ENCODE results near the gene ARIH1. TPM values are rescaled to one million over a fixed set of nuclear protein-coding genes. Genes with fewer than 3 reads are reported as not detected.
A peak's percentile ranks its signal among the peaks of the same experiment; 100 is the strongest.
"Not testable (repeated sequence)": the region's sequence is repeated elsewhere in the genome, so short reads cannot be mapped to it uniquely, and the experiment has no call there.

The ARIH1 gene
- total and polyA plus RNA-seq, 2 experiments from 2014 or later: 24.5 to 29.5 TPM

- H3K36me3 ChIP-seq (ENCODE audit: low read depth): no peaks in the 10 kb centered on the region; the same call in 1 of the 2 replicates
- H3K9me2 ChIP-seq (ENCODE audit: insufficient read depth): no peaks in the 10 kb centered on the region
- H3K4me2 ChIP-seq (ENCODE audit: unreplicated experiment): no peak overlapping the region
- no peak overlapping the region for H3K27ac ChIP-seq
- H3K9me3 ChIP-seq (ENCODE audit: low read depth): no peaks in the 10 kb centered on the region
- peaks cover 5% of the 10 kb centered on the region for H3K4me1 ChIP-seq (ENCODE audit: insufficient read depth)
- in situ Hi-C loops (cut with MboI): loop anchor here (10.0 kb wide), 1 partner anchor 81 kb away; no protein-coding TSS in a partner anchor
- no peak overlapping the region for H2AFZ ChIP-seq
- peaks cover 18% of the 10 kb centered on the region for H3F3A ChIP-seq (ENCODE audit: insufficient read depth)
- no peak for TF ChIP-seq EZH2 (IDR thresholded peaks at IDR 0.05; ENCODE audit: insufficient read depth, poor library complexity, severe bottlenecking)
- no peak for TF ChIP-seq EZH2phosphoT487 (IDR thresholded peaks at IDR 0.05; ENCODE audit: insufficient read depth, low read depth)
- no peak overlapping the region for H3K4me3 ChIP-seq
- no peaks in the 10 kb centered on the region for H3K79me2 ChIP-seq (ENCODE audit: insufficient read depth)
- no peaks in the 10 kb centered on the region for H4K20me1 ChIP-seq (ENCODE audit: insufficient read depth)
- DNase-seq: peak; percentile 8
- 86 to 87% methylated on average over 4 of the region's 4 CpGs for WGBS, 2 experiments (ENCODE audit: low coverage in 1 of 2, low lambda C conversion rate in 2 of 2, missing lambda C conversion rate in 2 of 2)
- no peaks in the 10 kb centered on the region for H3K27me3 ChIP-seq (replicated peaks; ENCODE audit: insufficient read depth)
- no peak overlapping the region for H3K9ac ChIP-seq
Measured at GRCh38 chr15:72593838-72594237, 119.7 kb downstream of the ARIH1 start.

- 2 to 3% methylated on average over 2 of the region's 2 CpGs for WGBS, 2 experiments (ENCODE audit: low coverage in 1 of 2, low lambda C conversion rate in 2 of 2, missing lambda C conversion rate in 2 of 2)
- Histone ChIP-seq H3K27me3 (replicated peaks; ENCODE audit: insufficient read depth) (no peaks in the 10 kb centered on the region), H3K4me2 (ENCODE audit: unreplicated experiment) (no peak overlapping the region), H3F3A (ENCODE audit: insufficient read depth) (peaks cover 9% of the 10 kb centered on the region), H3K27ac (no peak overlapping the region), H3K9me3 (ENCODE audit: low read depth) (no peaks in the 10 kb centered on the region), H3K9ac (no peak overlapping the region), H3K4me3 (no peak overlapping the region), H4K20me1 (ENCODE audit: insufficient read depth) (no peaks in the 10 kb centered on the region), H3K79me2 (ENCODE audit: insufficient read depth) (no peaks in the 10 kb centered on the region), H2AFZ (no peak overlapping the region), H3K36me3 (ENCODE audit: low read depth) (no peaks in the 10 kb centered on the region), H3K4me1 (ENCODE audit: insufficient read depth) (no peaks in the 10 kb centered on the region), H3K9me2 (ENCODE audit: insufficient read depth) (no peaks in the 10 kb centered on the region)
- in situ Hi-C loops (cut with MboI): loop anchor here (10.0 kb wide), 1 partner anchor 75 kb away; no protein-coding TSS in a partner anchor
- DNase-seq: peak; percentile 65
- TF ChIP-seq EZH2phosphoT487 (IDR thresholded peaks at IDR 0.05; ENCODE audit: insufficient read depth, low read depth): no peak
- TF ChIP-seq EZH2 (IDR thresholded peaks at IDR 0.05; ENCODE audit: insufficient read depth, poor library complexity, severe bottlenecking): no peak
Measured at GRCh38 chr15:72599855-72600464, 125.8 kb downstream of the ARIH1 start.

GRCh38 chr15:72604794-72605193, 130.7 kb downstream of the ARIH1 start:
- H3K27me3 ChIP-seq (replicated peaks; ENCODE audit: insufficient read depth): no peaks in the 10 kb centered on the region
- WGBS, 2 experiments (ENCODE audit: low coverage in 1 of 2, low lambda C conversion rate in 2 of 2, missing lambda C conversion rate in 2 of 2): 85 to 90% methylated on average over 4 of the region's 4 CpGs
- no peaks in the 10 kb centered on the region for H3K9me3 ChIP-seq (ENCODE audit: low read depth)
- H3K79me2 ChIP-seq (ENCODE audit: insufficient read depth): no peaks in the 10 kb centered on the region
- no peak overlapping the region for H3K4me2 ChIP-seq (ENCODE audit: unreplicated experiment)
- DNase-seq: peak; percentile 20
- no peak overlapping the region for H2AFZ ChIP-seq
- no peaks in the 10 kb centered on the region for H3F3A ChIP-seq (ENCODE audit: insufficient read depth)
- no peaks in the 10 kb centered on the region for H3K4me1 ChIP-seq (ENCODE audit: insufficient read depth)
- no peak overlapping the region for H3K4me3 ChIP-seq
- no peak overlapping the region for H3K9ac ChIP-seq
- H3K9me2 ChIP-seq (ENCODE audit: insufficient read depth): no peaks in the 10 kb centered on the region
- in situ Hi-C loops (cut with MboI): no loop called here
- no peak overlapping the region for H3K27ac ChIP-seq
- TF ChIP-seq EZH2phosphoT487 (IDR thresholded peaks at IDR 0.05; ENCODE audit: insufficient read depth, low read depth) (no peak), EZH2 (IDR thresholded peaks at IDR 0.05; ENCODE audit: insufficient read depth, poor library complexity, severe bottlenecking) (no peak)
- H3K36me3 ChIP-seq (ENCODE audit: low read depth): no peaks in the 10 kb centered on the region
- H4K20me1 ChIP-seq (ENCODE audit: insufficient read depth): no peaks in the 10 kb centered on the region

DNA sequence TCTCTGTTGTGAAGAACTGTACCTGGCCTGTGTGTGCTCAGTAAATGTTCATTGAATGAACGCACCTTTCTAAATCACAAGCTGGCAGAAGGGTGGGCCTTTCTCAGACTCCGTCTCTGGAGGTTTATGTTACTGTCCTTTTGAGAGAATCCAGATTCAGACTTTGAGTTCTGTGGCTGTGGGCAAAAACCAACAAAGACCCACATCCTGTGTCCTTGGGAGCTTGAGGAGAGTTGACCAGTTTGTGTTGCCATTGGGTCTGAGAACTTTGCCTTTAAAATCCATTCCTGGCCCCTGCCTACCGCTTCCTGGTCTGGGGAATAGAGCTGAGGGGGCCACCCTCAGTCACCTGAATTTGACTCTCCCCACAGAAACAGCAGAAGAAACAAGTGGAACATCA, 134.0 kb downstream of the ARIH1 start:
- H4K20me1 ChIP-seq (ENCODE audit: insufficient read depth); H3K4me3 ChIP-seq; DNase-seq; H3F3A ChIP-seq (ENCODE audit: insufficient read depth); H3K27me3 ChIP-seq (replicated peaks; ENCODE audit: insufficient read depth); H3K79me2 ChIP-seq (ENCODE audit: insufficient read depth); in situ Hi-C loops (cut with MboI); H3K4me1 ChIP-seq (ENCODE audit: insufficient read depth); H3K9me2 ChIP-seq (ENCODE audit: insufficient read depth); H3K9ac ChIP-seq; H3K36me3 ChIP-seq (ENCODE audit: low read depth); H3K4me2 ChIP-seq (ENCODE audit: unreplicated experiment); H2AFZ ChIP-seq; H3K9me3 ChIP-seq (ENCODE audit: low read depth); H3K27ac ChIP-seq: not testable (repeated sequence)
- 96 to 100% methylated on average over 3 of the region's 3 CpGs for WGBS, 2 experiments (ENCODE audit: low coverage in 1 of 2, low lambda C conversion rate in 2 of 2, missing lambda C conversion rate in 2 of 2)

DNA sequence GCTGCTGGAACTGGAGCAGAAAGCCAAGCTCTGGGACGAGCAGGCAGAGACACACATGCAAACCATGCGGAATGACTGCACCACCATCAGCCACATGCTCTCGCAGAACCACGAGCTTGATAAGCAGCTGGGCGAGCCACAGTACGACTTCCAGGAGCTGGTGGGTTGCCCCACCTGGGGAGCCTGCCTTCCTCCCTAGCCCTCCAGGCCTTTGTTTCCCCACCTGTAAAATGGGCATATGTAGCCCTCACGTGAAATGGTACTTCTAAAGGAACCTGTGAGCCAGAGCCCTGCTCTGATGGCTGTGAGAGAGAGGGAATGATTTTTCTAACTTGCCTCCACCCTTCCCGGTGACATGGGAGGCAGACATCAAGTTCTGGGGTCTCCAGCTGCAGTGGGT, 135.7 kb downstream of the ARIH1 start:
- Histone ChIP-seq H3K9ac (no peak overlapping the region), H3K27ac (no peak overlapping the region), H3F3A (ENCODE audit: insufficient read depth) (no peaks in the 10 kb centered on the region)

GRCh38 chr15:72612324-72612723, 138.2 kb downstream of the ARIH1 start:
- H3K27me3 ChIP-seq (replicated peaks; ENCODE audit: insufficient read depth); DNase-seq; H3K79me2 ChIP-seq (ENCODE audit: insufficient read depth); H3K9ac ChIP-seq; H3K4me1 ChIP-seq (ENCODE audit: insufficient read depth); H3K27ac ChIP-seq; H3K36me3 ChIP-seq (ENCODE audit: low read depth); H3K4me3 ChIP-seq; H3K9me2 ChIP-seq (ENCODE audit: insufficient read depth); H3K4me2 ChIP-seq (ENCODE audit: unreplicated experiment); H4K20me1 ChIP-seq (ENCODE audit: insufficient read depth); in situ Hi-C loops (cut with MboI); H3K9me3 ChIP-seq (ENCODE audit: low read depth); H3F3A ChIP-seq (ENCODE audit: insufficient read depth); H2AFZ ChIP-seq: not testable (repeated sequence)
- WGBS, 2 experiments (ENCODE audit: low coverage in 1 of 2, low lambda C conversion rate in 2 of 2, missing lambda C conversion rate in 2 of 2): 53 to 75% methylated on average over 3 of the region's 3 CpGs

More for the DNA sequence above, 135.7 kb downstream of the ARIH1 start:
- TF ChIP-seq EZH2 (IDR thresholded peaks at IDR 0.05; ENCODE audit: insufficient read depth, poor library complexity, severe bottlenecking) (no peak), EZH2phosphoT487 (IDR thresholded peaks at IDR 0.05; ENCODE audit: insufficient read depth, low read depth) (no peak)
- no peak overlapping the region for H2AFZ ChIP-seq
- DNase-seq: no peak
- H3K4me2 ChIP-seq (ENCODE audit: unreplicated experiment): no peak overlapping the region
- no peak overlapping the region for H3K4me3 ChIP-seq
- 54 to 57% methylated on average over 8 of the region's 8 CpGs for WGBS, 2 experiments (ENCODE audit: low coverage in 1 of 2, low lambda C conversion rate in 2 of 2, missing lambda C conversion rate in 2 of 2)
- H3K9me2 ChIP-seq (ENCODE audit: insufficient read depth): no peaks in the 10 kb centered on the region
- H3K4me1 ChIP-seq (ENCODE audit: insufficient read depth): no peaks in the 10 kb centered on the region
- H3K36me3 ChIP-seq (ENCODE audit: low read depth): no peaks in the 10 kb centered on the region
- H3K27me3 ChIP-seq (replicated peaks; ENCODE audit: insufficient read depth): no peaks in the 10 kb centered on the region
- H3K9me3 ChIP-seq (ENCODE audit: low read depth): no peaks in the 10 kb centered on the region
- no peaks in the 10 kb centered on the region for H4K20me1 ChIP-seq (ENCODE audit: insufficient read depth)
- no peaks in the 10 kb centered on the region for H3K79me2 ChIP-seq (ENCODE audit: insufficient read depth)
- in situ Hi-C loops (cut with MboI): no loop called here
